ENCODE results near the gene C12orf50. TPM values are rescaled to one million over a fixed set of nuclear protein-coding genes. Genes with fewer than 3 reads are reported as not detected.

The C12orf50 gene
- total and polyA plus RNA-seq, 2 of the 8 experiments (the other 6 are each of a cell fraction or from before 2014, with no cell fraction given): not detected

DNA sequence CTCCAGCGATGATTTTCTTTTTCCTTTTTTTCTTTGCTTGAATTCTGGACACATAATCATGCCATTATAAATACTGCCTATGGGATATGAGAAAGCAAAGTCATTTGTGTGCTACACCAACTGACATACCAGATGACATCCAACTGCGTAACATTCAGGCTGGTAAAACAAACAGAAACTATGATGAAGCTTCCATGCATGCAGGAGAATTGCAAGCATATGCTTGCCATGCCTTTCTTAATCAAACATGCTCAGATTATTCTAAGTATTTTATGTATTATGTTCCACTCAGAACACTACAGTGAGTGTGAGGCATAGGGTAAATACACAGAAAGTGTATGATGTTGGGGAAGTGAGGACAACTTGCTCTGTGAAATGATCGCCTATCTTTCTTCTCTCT lies 97.4 kb downstream of the C12orf50 start:
- H2AK5ac ChIP-seq (ENCODE audit: low read depth, low read length): no peak overlapping the region
- H2BK12ac ChIP-seq (ENCODE audit: low read depth, low read length): no peak overlapping the region
- no peak overlapping the region for H2BK120ac ChIP-seq (replicated peaks; ENCODE audit: low read depth, low read length)
- no peak overlapping the region for H2BK5ac ChIP-seq (ENCODE audit: low read depth, low read length)
- H2AFZ ChIP-seq (ENCODE audit: low read length): no peak overlapping the region
- H3K23me2 ChIP-seq (ENCODE audit: low read depth, low read length): no peaks in the 10 kb centered on the region
- no peaks in the 10 kb centered on the region for H3K27me3 ChIP-seq (replicated peaks in 1 of 4; ENCODE audit: control insufficient read depth in 3 of 4, extremely low read depth in 1 of 4, insufficient read depth in 3 of 4, low read length in 3 of 4)
- DNase-seq (ENCODE audit: low read depth in 1 of 2, low spot score in 2 of 2) (no peak), FAIRE-seq (no peak)
- H3K4ac ChIP-seq (replicated peaks; ENCODE audit: insufficient read length, low read depth, low read length): no peak overlapping the region
- no peak overlapping the region for H2BK15ac ChIP-seq (ENCODE audit: low read length)
- H3K4me3 ChIP-seq (ENCODE audit: extremely low read depth in 1 of 4, insufficient read depth in 2 of 4, low read depth in 3 of 4, low read length in 4 of 4): no peak overlapping the region
- H3K23ac ChIP-seq (ENCODE audit: insufficient read length): no peak overlapping the region
- H3K14ac ChIP-seq (ENCODE audit: insufficient read length): no peak overlapping the region
- H4K20me1 ChIP-seq (replicated peaks in 1 of 2; ENCODE audit: control insufficient read depth in 1 of 2, insufficient read depth in 2 of 2, low read length in 2 of 2): no peaks in the 10 kb centered on the region
- no peaks in the 10 kb centered on the region for H3K4me1 ChIP-seq (replicated peaks in 1 of 4; ENCODE audit: control insufficient read depth in 3 of 4, insufficient read depth in 4 of 4, low read length in 3 of 4)
- 97% methylated on average over 3 of the region's 3 CpGs; no CpG with 5 or more reads in 1 of the 2 experiments for WGBS, 2 experiments (ENCODE audit: extremely low coverage in 1 of 2, insufficient coverage in 1 of 2, insufficient read length in 1 of 2, insufficient replicate concordance in 2 of 2, low coverage in 1 of 2, low lambda C conversion rate in 2 of 2, missing lambda C conversion rate in 1 of 2)
- no peak overlapping the region for H3K27ac ChIP-seq (ENCODE audit: low read depth, low read length)
- no peak overlapping the region for H3K18ac ChIP-seq (ENCODE audit: extremely low read depth, low read length)
- 0 out of 4 replicates have a peak, but pooled peaks cover 0 to under 1% of the 10 kb centered on the region in 2 experiments for H3K9me3 ChIP-seq (ENCODE audit: insufficient read depth in 2 of 2, low read depth in 1 of 2, low read length in 1 of 2)
- no peaks in the 10 kb centered on the region for H3K79me1 ChIP-seq (ENCODE audit: low read depth, low read length)
- H3K9ac ChIP-seq (replicated peaks in 1 of 4; ENCODE audit: extremely low read depth in 1 of 4, low read depth in 3 of 4, low read length in 3 of 4): no peak overlapping the region
- no peak overlapping the region for H4K5ac ChIP-seq (ENCODE audit: insufficient read length, low read depth, low read length)
- ChIA-PET CTCF (ENCODE audit: partially characterized antibody) (no interaction called here), POLR2A (ENCODE audit: partially characterized antibody) (no interaction called here)
- H3K56ac ChIP-seq (replicated peaks; ENCODE audit: insufficient read length, low read depth, low read length): no peak overlapping the region
- H3K79me2 ChIP-seq (ENCODE audit: control insufficient read depth in 1 of 2, insufficient read depth in 2 of 2, low read length in 2 of 2): no peaks in the 10 kb centered on the region
- no peaks in the 10 kb centered on the region for H3K36me3 ChIP-seq (ENCODE audit: control insufficient read depth in 2 of 4, insufficient read depth in 4 of 4, low read length in 3 of 4)
- no peak overlapping the region for H4K8ac ChIP-seq (ENCODE audit: extremely low read depth, insufficient read depth, low read length)
- no peak overlapping the region for H3K4me2 ChIP-seq (ENCODE audit: insufficient read depth in 1 of 2, low read depth in 2 of 2, low read length in 2 of 2)
- no peak overlapping the region for H4K91ac ChIP-seq (replicated peaks; ENCODE audit: insufficient read length, low read length)
- no peak overlapping the region for H2BK20ac ChIP-seq (ENCODE audit: low read length)
- TF ChIP-seq KDM4A (IDR thresholded peaks at IDR 0.05; ENCODE audit: low read depth, low read length, severe bottlenecking) (no peak), FOSL1 (IDR thresholded peaks at IDR 0.05; ENCODE audit: insufficient read depth, low read depth, low read length) (no peak), SIN3A (conservative IDR thresholded peaks at IDR 0.05 in 1 of 2, IDR thresholded peaks at IDR 0.05 in 1 of 2; ENCODE audit: low read depth in 1 of 2, low read length in 2 of 2) (no peak), ZNF274 (IDR thresholded peaks at IDR 0.05; ENCODE audit: borderline replicate concordance, extremely low read depth, low read length) (no peak), CTCF (IDR thresholded peaks at IDR 0.05; ENCODE audit: control extremely low read depth in 1 of 3, insufficient read depth in 1 of 3, low read depth in 1 of 3, low read length in 3 of 3) (no peak), PHF8 (conservative IDR thresholded peaks at IDR 0.05; ENCODE audit: low read depth, low read length) (no peak), SP2 (IDR thresholded peaks at IDR 0.05; ENCODE audit: low read length) (no peak), CEBPB (IDR thresholded peaks at IDR 0.05; ENCODE audit: low read depth, low read length) (no peak), SP4 (IDR thresholded peaks at IDR 0.05; ENCODE audit: low read length) (no peak), BACH1 (IDR thresholded peaks at IDR 0.05; ENCODE audit: low read length) (no peak), CREB1 (IDR thresholded peaks at IDR 0.05) (no peak), POLR2AphosphoS5 (IDR thresholded peaks at IDR 0.05; ENCODE audit: low read depth, low read length) (no peak), KDM5A (IDR thresholded peaks at IDR 0.05; ENCODE audit: low read length) (no peak)

Measured in H1 (cell line).